ENCODE data around the gene SZT2. TPM values are rescaled to one million over a fixed set of nuclear protein-coding genes. Genes with fewer than 3 reads are reported as not detected.

Gene SZT2
- total and polyA plus RNA-seq, 2 of the 13 experiments (the other 11 are each of a cell fraction or from before 2014, with no cell fraction given) = 8.0 to 8.8 TPM

- TF ChIP-seq ARID5B (CRISPR knock-in tag; IDR thresholded peaks at IDR 0.05) (peak; percentile 21; the same call in 1 of the 2 replicates), SAFB2 (CRISPR knock-in tag; IDR thresholded peaks at IDR 0.05; ENCODE audit: borderline replicate concordance, low read depth) (peak; percentile 72; the same call in 1 of the 2 replicates), ZNF235 (CRISPR knock-in tag; IDR thresholded peaks at IDR 0.05; ENCODE audit: borderline replicate concordance) (peak; percentile 85; the same call in 1 of the 2 replicates), TBP (CRISPR knock-in tag; IDR thresholded peaks at IDR 0.05) (no peak), POLR2A (IDR thresholded peaks at IDR 0.05; ENCODE audit: insufficient read depth in 1 of 2, low read depth in 2 of 2, low read length in 2 of 2) (peak; percentile 76 to 88), ARNT2 (CRISPR knock-in tag; IDR thresholded peaks at IDR 0.05; ENCODE audit: low read depth) (peak; percentile 8; the same call in 1 of the 2 replicates), ISL2 (CRISPR knock-in tag; IDR thresholded peaks at IDR 0.05) (peak; percentile 47), ZNF549 (CRISPR knock-in tag; IDR thresholded peaks at IDR 0.05) (peak; percentile 56; the same call in 1 of the 2 replicates), PBX3 (CRISPR knock-in tag; IDR thresholded peaks at IDR 0.05; ENCODE audit: borderline replicate concordance) (no peak), ZNF263 (CRISPR knock-in tag; IDR thresholded peaks at IDR 0.05) (peak; percentile 23; the same call in 1 of the 2 replicates), FOSL1 (CRISPR knock-in tag; IDR thresholded peaks at IDR 0.05; ENCODE audit: borderline replicate concordance) (0 out of 2 replicates have a peak, but pooled peaks have one; percentile 27), HNRNPK (IDR thresholded peaks at IDR 0.05; ENCODE audit: low read depth, low read length, poor library complexity, severe bottlenecking) (peak; percentile 25), ZNF343 (CRISPR knock-in tag; IDR thresholded peaks at IDR 0.05) (peak; percentile 91; the same call in 1 of the 2 replicates), MLLT10 (CRISPR knock-in tag; IDR thresholded peaks at IDR 0.05) (no peak), ZNF205 (CRISPR knock-in tag; IDR thresholded peaks at IDR 0.05) (no peak), KLF13 (CRISPR knock-in tag; IDR thresholded peaks at IDR 0.05) (0 out of 2 replicates have a peak, but pooled peaks have one; percentile 43), ZNF747 (CRISPR knock-in tag; IDR thresholded peaks at IDR 0.05; ENCODE audit: borderline replicate concordance) (no peak)
- TF ChIP-seq, protein P1, sequence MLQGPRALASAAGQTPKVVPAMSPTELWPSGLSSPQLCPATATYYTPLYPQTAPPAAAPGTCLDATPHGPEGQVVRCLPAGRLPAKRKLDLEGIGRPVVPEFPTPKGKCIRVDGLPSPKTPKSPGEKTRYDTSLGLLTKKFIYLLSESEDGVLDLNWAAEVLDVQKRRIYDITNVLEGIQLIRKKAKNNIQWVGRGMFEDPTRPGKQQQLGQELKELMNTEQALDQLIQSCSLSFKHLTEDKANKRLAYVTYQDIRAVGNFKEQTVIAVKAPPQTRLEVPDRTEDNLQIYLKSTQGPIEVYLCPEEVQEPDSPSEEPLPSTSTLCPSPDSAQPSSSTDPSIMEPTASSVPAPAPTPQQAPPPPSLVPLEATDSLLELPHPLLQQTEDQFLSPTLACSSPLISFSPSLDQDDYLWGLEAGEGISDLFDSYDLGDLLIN (CRISPR knock-in tag; IDR thresholded peaks at IDR 0.05; ENCODE audit: borderline replicate concordance) = peak; percentile 72; the same call in 1 of the 2 replicates
- TF ChIP-seq, protein P2, sequence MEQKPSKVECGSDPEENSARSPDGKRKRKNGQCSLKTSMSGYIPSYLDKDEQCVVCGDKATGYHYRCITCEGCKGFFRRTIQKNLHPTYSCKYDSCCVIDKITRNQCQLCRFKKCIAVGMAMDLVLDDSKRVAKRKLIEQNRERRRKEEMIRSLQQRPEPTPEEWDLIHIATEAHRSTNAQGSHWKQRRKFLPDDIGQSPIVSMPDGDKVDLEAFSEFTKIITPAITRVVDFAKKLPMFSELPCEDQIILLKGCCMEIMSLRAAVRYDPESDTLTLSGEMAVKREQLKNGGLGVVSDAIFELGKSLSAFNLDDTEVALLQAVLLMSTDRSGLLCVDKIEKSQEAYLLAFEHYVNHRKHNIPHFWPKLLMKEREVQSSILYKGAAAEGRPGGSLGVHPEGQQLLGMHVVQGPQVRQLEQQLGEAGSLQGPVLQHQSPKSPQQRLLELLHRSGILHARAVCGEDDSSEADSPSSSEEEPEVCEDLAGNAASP (CRISPR knock-in tag; IDR thresholded peaks at IDR 0.05; ENCODE audit: borderline replicate concordance) = no peak
These were observed 40.7 kb upstream of the SZT2 start (continued) for GRCh38 chr1:43348809-43349593.
